ENCODE data around the gene CASP8AP2. TPM values are rescaled to one million over a fixed set of nuclear protein-coding genes. Genes with fewer than 3 reads are reported as not detected.

The CASP8AP2 gene
- total RNA-seq, 4 donors from 2014 or later: 8.4 to 12.9 (median 10.1) TPM

DNA sequence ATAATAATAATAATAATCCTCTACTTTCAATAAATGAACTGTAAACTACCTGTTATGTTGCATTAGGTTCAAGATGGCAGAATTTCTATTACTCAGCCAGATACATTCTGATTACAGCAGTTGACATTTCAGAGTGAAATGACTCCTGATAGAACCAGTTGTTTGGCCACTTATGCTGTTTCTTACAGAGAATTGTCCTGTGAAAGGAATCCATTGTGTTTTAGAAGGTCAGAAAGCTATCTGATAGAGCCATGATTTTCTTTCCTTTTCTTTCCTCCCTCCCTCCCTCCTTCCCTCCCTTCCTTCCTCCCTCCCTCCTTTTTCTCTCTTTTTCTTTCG, 81.2 kb downstream of the CASP8AP2 start:
- H3K4me3 ChIP-seq (ENCODE audit: low read depth, poor library complexity, severe bottlenecking): no peak overlapping the region
- DNase-seq (ENCODE audit: low spot score in 2 of 2): no peak
- intact Hi-C loops (cut with DNase I; ENCODE audit: low total_unique reads): no loop called here
- 38 to 62% methylated on average over 1 of the region's 1 CpG for WGBS, 2 donors
- no peak for TF ChIP-seq CTCF (IDR thresholded peaks at IDR 0.05)
- TF ChIP-seq POLR2A (IDR thresholded peaks at IDR 0.05): no peak

- H3K4me3 ChIP-seq (ENCODE audit: low read depth, poor library complexity, severe bottlenecking): no peak overlapping the region
- TF ChIP-seq POLR2A (IDR thresholded peaks at IDR 0.05) (no peak), CTCF (IDR thresholded peaks at IDR 0.05) (no peak)
- intact Hi-C loops (cut with DNase I; ENCODE audit: low total_unique reads): no loop called here
- 94 to 97% methylated on average over 3 of the region's 3 CpGs for WGBS, 2 donors
- no peak for DNase-seq (ENCODE audit: low spot score in 2 of 2)
Measured at GRCh38 chr6:89916136-89916920, 86.6 kb downstream of the CASP8AP2 start.

DNA sequence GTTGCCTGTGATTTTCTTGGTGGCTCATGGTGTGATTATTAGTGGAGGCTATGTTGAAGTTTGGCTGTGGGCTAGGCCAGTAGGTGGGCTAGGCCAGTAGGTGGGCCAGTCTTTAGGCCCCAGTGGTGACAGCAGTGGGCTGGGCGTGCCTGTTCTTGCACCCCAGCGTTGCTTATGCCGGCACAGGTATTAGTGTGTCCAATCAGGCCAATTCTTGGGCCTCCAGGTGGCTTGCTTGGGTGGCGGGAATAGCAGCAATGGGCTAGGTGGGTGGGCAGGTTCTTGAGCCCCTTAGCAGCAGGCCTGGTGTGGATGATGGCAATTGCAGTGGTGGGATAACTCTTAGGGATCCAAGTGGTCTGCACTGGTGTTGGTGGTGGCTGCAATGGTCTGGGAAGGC, 87.5 kb downstream of the CASP8AP2 start:
- DNase-seq (ENCODE audit: low spot score in 2 of 2): no peak
- TF ChIP-seq CTCF (IDR thresholded peaks at IDR 0.05) (no peak), POLR2A (IDR thresholded peaks at IDR 0.05) (no peak)
- 94 to 95% methylated on average over 4 of the region's 4 CpGs for WGBS, 2 donors
- H3K4me3 ChIP-seq (ENCODE audit: low read depth, poor library complexity, severe bottlenecking): no peak overlapping the region
- intact Hi-C loops (cut with DNase I; ENCODE audit: low total_unique reads): no loop called here

DNA sequence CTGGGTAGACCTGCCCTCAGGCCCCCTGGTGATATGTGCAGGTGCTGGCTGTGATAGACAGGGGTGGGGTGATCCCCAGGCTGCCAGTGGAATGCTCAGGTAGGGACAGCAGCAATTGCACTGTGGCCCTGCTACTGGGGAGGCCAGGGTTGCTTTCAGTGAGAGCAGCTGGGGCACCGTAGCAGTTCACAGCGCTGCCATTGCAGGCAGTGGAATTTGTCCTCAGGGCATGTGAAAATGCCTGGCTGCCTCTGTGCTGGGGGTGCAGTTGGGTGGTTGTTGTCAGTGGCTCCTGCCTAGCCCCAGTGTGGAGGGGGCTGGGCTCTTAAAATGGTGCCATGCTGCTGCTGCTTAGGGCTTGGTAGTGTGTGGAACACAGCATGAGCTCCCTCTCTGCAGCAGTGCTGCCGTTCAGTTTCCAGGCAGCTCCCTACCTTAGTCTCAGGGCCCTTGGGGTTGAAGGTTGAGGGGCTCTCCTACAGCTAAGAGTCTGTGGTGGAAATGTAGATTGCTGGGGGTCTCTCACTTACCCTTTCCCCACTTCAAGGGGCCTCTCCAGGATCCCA, 88.2 kb downstream of the CASP8AP2 start:
- no peak for DNase-seq (ENCODE audit: low spot score in 2 of 2)
- WGBS, 2 donors: 31 to 60% methylated on average over 3 of the region's 3 CpGs
- H3K4me3 ChIP-seq (ENCODE audit: low read depth, poor library complexity, severe bottlenecking): no peak overlapping the region
- TF ChIP-seq POLR2A (IDR thresholded peaks at IDR 0.05) (no peak), CTCF (IDR thresholded peaks at IDR 0.05) (no peak)
- intact Hi-C loops (cut with DNase I; ENCODE audit: low total_unique reads): no loop called here

Other genes with a start within 250 kb of the CASP8AP2 start
- gene LYRM2, start 191.1 kb upstream of the CASP8AP2 start, total RNA-seq: 10 to 100 TPM; 12.5 to 17.3 (median 14.5) TPM
- 10 to 100 TPM; 14.5 to 38.6 (median 27.8) TPM for gene MDN1, start 10.1 kb upstream of the CASP8AP2 start, total RNA-seq
- not detected for gene GJA10, start 64.6 kb downstream of the CASP8AP2 start, total RNA-seq

Data from lower leg skin (tissue), 4 donors.